GM18508 (cell line): ENCODE results near the gene IFI27L1.

Experiments
- ATAC-seq: cut with Tn5 transposase; IDR thresholded peaks from one replicate; pipeline ENCODE4 v1.9.1; 2021; ENCODE audit warnings: moderate number of reproducible peaks; ENCODE audit not compliant: insufficient read depth, unreplicated experiment

IFI27L1 gene

DNA sequence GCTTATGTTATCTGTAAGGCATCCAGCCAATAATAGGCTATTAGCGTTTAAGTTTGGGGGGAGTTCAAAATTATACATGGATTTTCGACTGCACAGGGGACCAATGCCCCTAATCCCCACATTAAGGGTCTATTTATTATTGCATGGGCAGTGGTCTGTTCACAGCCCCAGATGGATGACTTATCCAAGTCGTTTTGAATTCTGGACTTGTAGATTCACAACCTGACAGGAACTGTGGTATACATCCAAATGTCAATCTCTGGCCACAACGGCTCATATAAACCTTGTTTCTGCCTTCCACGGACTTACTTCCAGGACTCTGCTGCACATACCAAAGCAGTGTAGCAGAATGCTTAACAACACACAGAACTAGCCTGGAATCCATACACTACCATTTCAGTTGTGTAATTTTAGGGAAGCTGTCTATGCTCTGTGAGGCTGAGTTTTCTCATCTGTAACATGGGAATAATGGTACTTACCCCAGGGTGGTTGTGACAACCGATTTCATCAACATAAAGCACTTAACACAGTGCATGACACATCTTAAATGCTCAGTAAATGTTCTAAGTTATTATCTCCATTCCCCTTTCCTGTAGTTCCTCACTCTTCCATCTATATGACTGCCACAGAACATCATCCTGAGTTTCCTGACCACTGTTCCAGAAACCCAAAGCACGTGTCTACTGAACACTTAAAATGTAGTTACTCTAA is 3.8 kb upstream of the IFI27L1 start:
- no peak for ATAC-seq

DNA sequence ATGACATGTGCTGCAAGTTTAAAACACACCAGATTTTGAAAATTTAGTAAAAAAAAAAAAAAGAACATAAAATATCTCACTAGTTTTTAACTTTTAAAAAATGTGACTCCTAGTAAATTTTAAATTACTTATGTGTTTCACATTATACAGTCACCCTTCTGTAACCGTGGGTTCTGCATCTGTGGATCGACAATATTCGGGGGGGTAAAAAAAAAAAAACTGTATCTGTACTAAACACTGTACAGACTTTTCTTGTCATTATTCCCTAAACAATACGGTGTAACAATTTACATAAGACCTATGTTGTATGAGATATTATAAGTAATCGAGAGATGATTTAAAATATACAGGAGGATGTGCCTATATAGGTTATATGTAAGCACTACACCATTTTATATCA is 3.3 kb upstream of the IFI27L1 start:
- no peak for ATAC-seq

DNA sequence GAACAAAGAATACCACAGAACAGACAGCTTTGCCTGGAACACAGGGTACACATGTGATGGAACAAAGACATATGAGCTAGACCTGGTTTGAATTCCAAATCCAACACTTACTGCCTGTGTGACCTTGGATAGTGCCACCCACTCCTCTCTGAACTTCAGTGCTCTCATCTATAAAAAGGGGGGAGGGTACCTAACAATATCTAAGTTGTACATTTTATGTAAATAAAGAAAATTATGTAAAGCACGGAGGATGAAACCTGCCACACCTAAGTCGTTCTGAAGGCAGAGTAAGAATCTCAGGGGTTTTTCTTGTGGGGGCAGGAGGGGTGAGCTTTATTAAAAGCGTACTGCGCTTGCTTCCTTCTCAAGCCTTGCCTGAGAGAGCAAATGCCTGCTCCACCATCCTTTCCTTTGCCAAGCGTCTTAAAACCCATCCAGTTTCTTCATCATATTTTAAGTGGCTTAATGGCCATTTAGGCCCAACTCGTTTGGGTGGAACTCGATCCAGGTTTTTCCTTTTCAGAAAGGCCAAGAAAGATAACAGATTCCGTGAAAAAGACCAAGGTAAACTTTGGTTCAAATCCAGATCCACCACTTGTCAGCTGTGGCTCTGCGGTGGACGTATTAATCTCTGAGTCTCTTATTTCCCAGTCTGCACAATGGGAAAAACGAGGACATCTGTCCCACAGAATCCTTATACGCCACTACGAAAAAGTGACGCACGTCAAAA is 1.1 kb upstream of the IFI27L1 start:
- no peak for ATAC-seq

DNA sequence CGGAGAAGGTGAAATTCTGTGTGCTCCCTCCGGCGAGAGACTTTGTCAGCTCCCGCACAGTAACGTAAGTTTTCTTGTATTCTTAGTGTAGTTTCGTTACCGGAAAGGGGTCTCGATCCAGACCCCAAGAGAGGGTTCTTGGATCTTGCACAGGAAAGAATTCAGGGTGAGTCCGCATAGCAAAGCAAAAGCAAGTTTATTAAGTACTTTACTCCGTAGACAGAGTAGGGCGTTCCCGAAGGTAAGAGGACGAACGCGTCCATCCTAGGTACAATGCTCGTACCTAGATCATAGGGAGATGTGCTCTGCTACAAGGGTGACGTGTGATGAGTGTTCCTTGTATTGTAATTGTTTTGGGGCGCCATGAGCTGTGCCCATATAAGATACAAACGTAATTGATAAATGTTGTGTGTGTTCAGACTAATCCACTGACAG is 293 bp downstream of the IFI27L1 start:
- ATAC-seq, result peak; percentile 20

DNA sequence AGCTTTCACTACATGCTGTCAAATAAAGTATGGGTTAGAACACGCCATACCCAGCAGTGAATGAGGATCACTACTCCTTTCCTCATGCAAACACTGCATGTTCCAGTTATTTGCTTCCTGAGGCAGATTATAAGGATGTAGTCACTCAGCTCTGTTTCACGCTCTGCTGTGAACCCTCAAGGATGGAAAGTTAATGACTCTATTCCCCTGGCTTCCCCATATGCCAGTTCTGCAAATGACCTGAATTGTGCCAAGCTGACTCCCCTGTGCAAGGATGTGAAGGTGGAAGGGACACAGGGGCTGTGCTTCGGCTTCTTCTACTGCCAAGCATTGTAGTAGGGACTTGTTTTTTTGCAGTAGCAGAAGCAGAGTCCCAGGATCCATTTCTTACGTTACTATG is 6.8 kb downstream of the IFI27L1 start:
- no peak for ATAC-seq

DNA sequence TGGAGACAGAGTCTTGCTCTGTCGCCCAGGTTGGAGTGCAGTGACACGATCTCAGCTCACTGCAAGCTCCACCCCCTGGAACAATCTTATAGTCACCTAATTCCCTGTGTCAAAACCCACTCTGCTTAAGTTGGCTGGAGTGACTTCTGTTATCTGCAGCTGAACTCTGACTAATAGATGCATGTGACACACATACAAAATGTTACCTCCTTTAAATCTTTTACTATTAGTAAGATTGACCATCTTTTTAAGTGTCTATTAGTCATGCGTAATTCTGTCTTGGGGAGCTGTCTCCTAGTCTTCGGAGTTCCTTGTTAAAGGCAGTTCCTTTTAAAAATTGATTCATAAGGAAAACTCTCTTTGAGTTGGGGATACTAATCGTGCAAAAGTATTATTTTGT is 7.4 kb downstream of the IFI27L1 start:
- ATAC-seq, result no peak

DNA sequence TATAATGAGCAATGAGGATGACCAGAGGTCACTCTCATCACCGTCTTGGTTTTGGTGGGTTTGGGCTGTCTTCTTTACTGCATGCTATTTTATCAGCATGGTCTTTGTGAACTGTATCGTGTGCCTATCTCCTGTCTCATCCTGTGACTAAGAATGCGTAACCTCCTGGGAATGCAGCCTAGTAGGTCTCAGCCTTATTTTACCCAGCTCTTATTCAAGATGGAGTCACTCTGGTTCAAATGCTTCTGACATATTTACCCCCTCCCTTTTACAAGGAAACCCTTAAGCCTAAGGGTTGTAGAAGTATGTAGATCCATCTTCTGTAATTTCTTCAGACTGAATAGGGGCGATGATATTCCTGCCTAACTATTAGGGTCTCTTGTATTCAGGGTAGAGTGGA is 8.4 kb downstream of the IFI27L1 start:
- ATAC-seq, result no peak

DNA sequence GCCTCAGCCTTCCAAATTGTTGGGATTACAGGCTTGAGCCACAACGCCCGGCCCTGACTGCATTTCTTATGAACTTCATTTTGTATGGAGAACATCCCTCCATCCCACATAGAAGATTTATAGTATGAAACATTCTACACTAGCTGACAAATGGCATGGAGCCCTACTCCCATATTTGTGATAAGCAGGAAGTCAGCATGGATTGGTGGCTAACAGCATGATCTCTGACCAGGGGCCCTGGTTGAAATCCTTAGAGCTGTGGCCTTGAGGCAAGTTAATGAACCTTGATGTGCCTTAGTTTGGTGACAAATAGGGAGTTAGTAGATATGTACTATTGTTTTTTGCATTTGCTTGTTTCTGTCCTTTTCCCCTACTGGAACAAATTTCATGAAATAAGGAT is 12.3 kb downstream of the IFI27L1 start:
- no peak for ATAC-seq

DNA sequence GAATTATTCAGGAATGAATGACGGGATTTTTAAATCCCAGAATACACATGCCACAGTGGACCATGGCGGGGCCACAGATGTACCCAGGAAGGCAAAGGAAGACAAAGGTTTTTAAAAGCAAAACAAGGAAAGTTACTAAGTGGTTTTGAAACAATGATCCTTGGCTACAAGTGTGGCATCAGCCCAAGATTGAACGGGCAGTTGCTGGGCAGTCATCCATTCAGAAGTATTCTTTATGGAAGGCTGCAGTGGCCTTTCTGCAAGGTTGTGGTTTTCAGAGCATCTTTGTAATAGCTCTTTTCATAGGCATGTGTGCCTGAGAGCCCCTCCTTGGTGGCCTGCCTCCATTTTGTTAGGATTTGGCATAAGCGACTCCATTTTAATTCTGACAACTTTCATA is 16.0 kb downstream of the IFI27L1 start:
- ATAC-seq, result no peak

DNA sequence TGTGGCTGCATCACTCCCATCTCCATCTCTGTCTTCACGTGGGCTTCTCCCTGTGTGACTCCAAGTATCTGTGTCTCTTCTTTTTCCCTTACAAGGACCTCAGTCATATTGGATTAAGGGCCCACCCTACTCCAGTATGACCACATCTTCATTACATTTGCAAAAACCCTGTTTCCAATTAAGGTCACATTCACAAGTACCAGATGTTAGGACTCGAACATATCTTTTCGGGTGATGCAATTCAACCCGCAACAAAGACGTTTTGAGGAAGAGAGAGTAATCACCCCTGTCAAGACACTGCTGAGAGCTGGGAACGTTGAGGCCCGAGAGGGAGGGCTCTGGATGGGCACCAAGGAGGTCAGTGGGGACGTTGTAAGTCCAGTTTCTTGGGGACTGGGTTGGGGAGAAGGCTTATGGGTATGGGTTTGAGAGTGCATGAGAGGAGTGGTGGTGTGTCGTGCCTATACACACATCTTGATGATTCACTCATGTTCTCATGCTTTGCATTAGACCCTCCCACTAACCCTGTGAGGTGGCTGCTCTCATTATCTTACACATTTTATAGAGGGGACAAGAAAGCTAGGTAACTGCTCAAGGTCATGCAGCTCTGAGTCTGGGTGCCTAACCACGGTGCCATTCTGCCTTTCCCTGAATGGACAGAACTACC is 17.3 kb downstream of the IFI27L1 start:
- ATAC-seq, result no peak

DNA sequence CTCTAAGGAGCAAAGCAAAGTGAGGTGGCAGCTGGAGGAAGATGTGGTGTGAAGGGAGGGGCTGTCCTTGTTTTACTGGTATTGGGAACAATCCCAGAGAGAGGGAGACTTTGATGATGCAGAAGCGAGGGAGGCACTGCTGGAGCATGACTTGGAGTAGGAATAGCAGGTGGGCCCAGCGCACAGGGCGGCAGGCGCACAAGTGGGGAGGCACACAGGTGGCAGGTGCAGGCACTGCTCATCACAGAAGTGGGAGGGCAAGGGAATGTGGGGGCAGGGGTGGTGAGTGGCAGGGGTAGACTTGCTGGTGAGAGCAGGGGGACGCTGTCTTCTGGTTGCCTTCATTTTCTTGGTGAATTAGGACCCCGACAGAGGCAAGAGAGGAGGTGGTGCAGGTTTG is 17.9 kb downstream of the IFI27L1 start:
- ATAC-seq, result no peak

DNA sequence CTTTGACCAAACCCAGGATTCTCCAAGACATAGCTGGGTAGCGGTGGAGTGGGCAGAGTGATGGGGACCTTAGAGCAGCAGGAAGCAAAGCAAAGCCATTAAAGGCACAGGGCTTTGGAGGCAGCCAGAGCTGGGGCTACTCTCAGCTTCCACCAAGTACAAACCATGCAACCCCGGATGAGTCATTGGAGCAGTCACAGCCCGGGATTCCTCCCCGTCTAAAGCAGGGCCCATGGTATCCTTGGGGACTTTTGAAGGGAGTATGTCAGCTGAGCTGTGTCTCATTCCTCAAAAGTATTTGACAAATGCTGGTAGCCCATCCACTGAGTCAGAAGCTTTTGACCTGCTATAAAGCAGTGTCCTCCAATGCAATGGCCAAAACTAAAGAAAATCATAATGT is 19.7 kb downstream of the IFI27L1 start:
- ATAC-seq, result no peak

DNA sequence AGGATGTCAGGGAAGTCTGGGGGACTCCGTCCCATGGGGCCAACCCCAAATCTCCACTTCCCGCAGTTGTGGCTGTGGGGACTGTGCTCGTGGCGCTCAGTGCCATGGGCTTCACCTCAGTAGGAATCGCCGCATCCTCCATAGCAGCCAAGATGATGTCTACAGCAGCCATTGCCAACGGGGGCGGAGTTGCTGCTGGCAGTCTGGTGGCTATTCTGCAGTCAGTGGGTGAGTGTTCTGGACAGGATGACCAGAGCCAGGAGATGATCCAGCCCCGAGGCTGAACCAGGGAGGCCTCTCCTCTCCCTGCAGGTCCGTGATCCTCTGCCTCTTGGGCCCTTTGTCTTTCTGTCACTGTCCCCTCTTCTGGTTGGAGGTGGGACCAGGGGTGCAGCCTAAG is 20.6 kb downstream of the IFI27L1 start:
- no peak for ATAC-seq

DNA sequence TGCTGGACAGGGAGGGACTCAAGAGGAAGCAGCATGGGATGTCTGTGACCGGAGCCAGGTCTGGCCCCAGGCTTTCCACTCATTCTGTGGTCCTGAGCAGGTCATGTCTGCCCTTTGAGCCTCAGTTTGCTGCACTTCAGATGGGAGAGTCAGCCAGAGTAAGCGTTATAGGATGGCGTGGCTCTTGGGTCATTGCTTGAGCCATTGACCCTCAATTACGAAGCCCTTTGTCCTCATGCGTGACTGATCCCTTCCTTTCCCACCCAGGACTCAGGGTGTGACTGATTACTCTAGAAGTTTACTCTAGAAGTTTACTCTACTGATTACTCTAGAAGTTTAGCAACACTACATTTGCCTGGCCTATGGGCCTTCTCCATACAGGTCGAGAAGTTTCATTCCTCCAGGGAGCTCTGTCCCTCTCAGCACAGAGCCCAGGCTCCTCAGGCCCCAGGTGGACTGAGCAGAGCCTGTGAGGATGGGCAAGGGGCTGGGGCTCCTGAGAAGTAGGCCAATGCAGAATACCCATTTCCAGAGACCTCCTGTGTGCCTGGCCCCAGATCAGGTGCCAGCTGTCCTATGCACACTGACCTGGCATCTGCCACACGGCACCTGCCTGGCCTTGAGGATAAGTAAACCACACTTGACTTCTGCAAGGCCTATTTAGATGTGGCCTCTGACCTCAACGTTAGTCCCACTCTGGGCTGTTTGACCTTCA is 21.8 kb downstream of the IFI27L1 start:
- ATAC-seq, result no peak

DNA sequence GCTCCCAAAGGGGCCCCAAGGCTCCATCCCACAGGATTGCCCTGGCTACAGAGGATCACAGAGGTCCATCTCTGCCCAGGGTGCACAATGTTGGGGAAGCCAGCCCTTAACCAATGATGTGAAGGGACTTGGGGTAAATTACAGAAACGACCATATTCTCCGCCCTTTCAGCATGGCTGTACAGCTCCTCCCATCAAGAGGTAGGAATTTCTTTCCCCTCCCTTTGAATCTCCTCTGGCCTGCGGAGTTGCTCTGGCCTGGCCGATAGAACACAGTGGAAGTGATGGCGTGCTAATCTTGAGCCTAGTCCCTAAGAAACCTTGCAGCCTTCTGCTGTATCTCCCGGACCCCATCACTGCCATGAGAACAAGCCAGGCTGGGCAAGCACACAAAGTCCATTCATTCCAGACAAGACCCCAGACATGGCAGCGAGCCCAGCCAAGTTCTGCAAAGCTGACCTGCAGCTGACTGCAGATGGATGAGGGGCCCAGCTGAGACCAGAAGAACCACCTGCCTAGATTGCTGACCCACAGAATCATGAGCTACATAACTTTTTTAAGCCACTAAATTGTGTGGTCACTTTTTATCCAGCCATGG is 22.5 kb downstream of the IFI27L1 start:
- ATAC-seq, result no peak

DNA sequence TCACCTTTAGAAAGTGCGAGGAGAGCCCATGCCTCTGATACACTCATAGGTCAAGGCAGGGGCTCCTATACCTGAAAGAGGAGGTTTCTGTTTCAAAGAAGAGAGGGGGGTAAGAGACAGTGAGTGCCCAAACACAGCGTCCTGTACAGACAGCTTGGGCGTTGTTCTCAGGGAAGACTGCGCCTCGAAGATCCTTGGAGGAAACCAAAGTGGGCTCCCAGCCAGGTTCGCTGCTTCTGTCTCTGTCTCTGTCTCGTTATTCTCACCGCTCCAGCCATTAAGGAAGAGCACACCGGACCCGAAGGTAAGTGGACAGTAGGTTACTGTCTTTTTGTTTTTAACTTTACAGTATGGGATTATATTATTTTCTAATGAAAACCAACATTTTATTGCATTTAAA is 23.6 kb downstream of the IFI27L1 start:
- no peak for ATAC-seq

DNA sequence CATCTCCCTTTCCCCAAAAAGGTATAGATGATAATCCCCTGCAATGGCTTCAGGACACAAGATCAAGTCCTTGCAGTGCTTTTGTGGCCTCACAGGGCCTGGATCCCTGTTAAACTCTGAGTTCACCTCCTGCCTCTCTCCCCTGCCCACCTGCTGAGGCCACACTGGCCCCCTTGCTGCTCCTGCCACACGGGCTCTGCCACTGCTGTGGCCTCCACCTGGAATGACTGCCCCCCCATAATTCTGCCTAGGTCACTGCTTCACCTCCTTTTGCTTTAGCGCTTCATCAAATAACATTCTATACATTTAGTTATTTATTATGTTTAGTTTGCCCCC is 28.8 kb downstream of the IFI27L1 start:
- ATAC-seq, result no peak

DNA sequence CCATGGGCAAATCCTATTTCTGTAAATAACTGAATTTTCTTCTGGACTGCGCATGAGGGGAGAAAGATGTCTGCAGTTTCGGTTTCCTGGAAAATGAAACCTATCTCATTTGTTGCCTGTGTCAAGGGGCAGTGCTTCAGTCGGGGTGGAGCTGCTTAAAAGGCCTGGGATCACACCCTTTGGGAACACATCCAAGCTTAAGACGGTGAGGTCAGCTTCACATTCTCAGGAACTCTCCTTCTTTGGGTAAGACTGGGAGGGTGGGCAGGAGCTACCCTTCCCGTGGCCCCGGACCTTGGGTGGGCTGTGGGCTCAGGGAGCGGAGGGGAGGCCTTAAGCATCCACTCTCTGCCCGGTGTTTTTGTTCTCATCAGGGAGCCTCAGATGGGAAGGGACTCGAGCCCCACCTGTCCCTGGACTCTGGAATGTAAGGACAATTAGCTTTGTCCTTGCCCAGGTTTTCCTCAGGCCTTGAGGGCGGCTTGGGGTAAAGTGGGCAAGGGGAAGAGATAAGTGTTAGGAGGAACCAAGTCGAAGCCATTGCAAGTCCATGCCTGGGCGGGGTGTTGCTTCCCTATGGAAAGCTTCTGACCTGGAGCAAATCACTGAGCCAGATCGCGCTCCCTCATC is 29.6 kb downstream of the IFI27L1 start, which contains the start of gene IFI27:
IFI27 (plus strand) TSS at position 185 of the 630 bp plus-strand sequence.
- no peak for ATAC-seq

DNA sequence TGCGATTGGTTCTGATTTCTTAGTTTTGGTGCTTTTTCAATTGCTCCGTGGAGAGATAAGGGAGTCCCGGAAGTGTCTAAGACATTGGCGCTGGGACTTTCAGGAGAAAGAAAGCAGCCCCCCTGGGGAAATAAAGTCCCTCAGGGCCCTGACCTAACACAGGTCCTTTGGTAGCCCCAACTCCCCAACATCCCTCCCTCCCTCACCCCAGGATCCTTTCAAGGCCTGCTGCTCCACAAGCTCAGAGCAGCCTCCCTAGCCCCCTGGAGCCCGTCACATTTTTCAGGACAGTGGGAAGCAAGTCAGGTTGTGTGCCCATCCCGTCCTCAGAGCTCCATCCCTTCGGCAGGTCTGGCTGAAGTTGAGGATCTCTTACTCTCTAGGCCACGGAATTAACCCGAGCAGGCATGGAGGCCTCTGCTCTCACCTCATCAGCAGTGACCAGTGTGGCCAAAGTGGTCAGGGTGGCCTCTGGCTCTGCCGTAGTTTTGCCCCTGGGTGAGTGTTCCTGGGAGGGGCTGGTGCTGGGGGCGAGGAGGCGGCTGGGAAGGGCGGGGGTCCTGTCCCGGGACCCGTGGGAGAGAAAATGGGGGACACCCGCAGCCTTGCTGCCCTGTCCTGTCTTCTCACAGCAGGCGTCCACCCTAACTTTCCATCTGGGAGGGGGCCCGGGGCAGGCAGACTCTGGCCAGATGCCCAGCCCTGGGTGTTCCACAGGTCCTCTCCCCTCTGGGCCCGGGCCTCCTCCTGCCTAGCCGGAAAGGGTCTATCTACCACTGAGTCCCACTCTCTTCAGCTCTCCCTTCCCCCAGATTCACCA is 30.4 kb downstream of the IFI27L1 start:
- no peak for ATAC-seq
